HG03432 (cell line): ENCODE measurements around the gene PHC2.
A peak's percentile ranks its signal among the peaks of the same experiment; 100 is the strongest.
"Not testable (repeated sequence)": the region's sequence is repeated elsewhere in the genome, so short reads cannot be mapped to it uniquely, and the experiment has no call there.

ENCODE experiments used
- ATAC-seq: cut with Tn5 transposase; IDR thresholded peaks from one replicate; pipeline ENCODE4 v1.9.1; 2021; ENCODE audit warnings: mild to moderate bottlenecking, moderate library complexity; ENCODE audit not compliant: unreplicated experiment

The PHC2 gene

GRCh38 chr1:33298623-33299277, 132.1 kb downstream of the PHC2 start:
- peak; percentile 64 for ATAC-seq

- ATAC-seq, result no peak
Observed at GRCh38 chr1:33297911-33298622, 132.8 kb downstream of the PHC2 start.

- no peak for ATAC-seq
Observed at GRCh38 chr1:33296824-33297223, 134.1 kb downstream of the PHC2 start.

- no peak for ATAC-seq
Observed at GRCh38 chr1:33296082-33296458, 134.8 kb downstream of the PHC2 start.

GRCh38 chr1:33295450-33296081, 135.3 kb downstream of the PHC2 start:
- no peak for ATAC-seq

GRCh38 chr1:33295023-33295422, 135.9 kb downstream of the PHC2 start:
- no peak for ATAC-seq

- ATAC-seq, result no peak
Observed at GRCh38 chr1:33294071-33295010, 136.6 kb downstream of the PHC2 start.

- ATAC-seq, result no peak
Observed at GRCh38 chr1:33292726-33293340, 138.1 kb downstream of the PHC2 start.

GRCh38 chr1:33290615-33291014, 140.3 kb downstream of the PHC2 start:
- ATAC-seq, result not testable (repeated sequence)

- no peak for ATAC-seq
Observed at GRCh38 chr1:33289858-33290154, 141.1 kb downstream of the PHC2 start.

- ATAC-seq, result no peak
Observed at GRCh38 chr1:33288976-33289857, 141.7 kb downstream of the PHC2 start.

- no peak for ATAC-seq
Observed at GRCh38 chr1:33287317-33287716, 143.6 kb downstream of the PHC2 start.

GRCh38 chr1:33286451-33287185, 144.3 kb downstream of the PHC2 start:
- ATAC-seq, result no peak

GRCh38 chr1:33284049-33284448, 146.8 kb downstream of the PHC2 start:
- no peak for ATAC-seq

- ATAC-seq, result no peak
Observed at GRCh38 chr1:33282791-33283190, 148.1 kb downstream of the PHC2 start.

- no peak for ATAC-seq
Observed at GRCh38 chr1:33281554-33282303, 149.2 kb downstream of the PHC2 start.

- ATAC-seq, result no peak
Observed at GRCh38 chr1:33280091-33280661, 150.7 kb downstream of the PHC2 start.

GRCh38 chr1:33277488-33278084, 153.3 kb downstream of the PHC2 start:
- no peak for ATAC-seq
